ENCODE results near the gene RHOD.

The RHOD gene

DNA sequence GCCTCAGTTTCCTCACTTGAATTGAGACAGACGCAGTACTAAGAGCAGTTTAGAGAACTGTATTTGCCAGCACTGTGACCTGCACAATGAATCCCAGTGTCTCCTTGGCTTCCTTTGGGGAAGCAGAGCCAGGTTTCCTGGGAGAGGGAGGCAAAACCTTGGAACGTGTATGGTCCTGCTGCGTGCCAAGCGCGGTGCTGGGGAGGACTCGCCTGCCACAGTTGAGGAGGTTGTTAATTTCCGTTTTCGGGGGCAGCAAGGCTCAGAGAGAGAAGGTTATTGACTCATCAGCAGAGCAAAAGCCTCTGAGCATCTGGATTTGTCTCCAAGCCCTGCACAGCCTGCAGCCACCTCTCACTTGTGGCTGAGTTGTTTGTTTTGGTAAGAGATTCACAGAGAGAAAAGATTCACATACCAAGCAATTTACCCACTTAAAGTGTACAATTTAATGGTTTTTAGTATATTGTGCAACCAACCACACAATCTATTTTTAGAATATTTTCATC is 22.9 kb upstream of the RHOD start:
- no peaks in the 10 kb centered on the region for H3K4me1 ChIP-seq (ENCODE audit: insufficient read depth, low read length)
- H3K27me3 ChIP-seq (ENCODE audit: control insufficient read depth in 1 of 2, insufficient read depth in 2 of 2, low read length in 2 of 2) = no peaks in the 10 kb centered on the region
- no peak overlapping the region for H3K4me3 ChIP-seq (ENCODE audit: low read depth in 1 of 2, low read length in 2 of 2)
- no peaks in the 10 kb centered on the region for H3K36me3 ChIP-seq (ENCODE audit: insufficient read depth, low read length)
- no peaks in the 10 kb centered on the region for H3K9me3 ChIP-seq (ENCODE audit: low read length)
- no peak overlapping the region for H3K27ac ChIP-seq (ENCODE audit: low read depth, low read length)
- H3K9ac ChIP-seq (ENCODE audit: low read length) = no peak overlapping the region

DNA sequence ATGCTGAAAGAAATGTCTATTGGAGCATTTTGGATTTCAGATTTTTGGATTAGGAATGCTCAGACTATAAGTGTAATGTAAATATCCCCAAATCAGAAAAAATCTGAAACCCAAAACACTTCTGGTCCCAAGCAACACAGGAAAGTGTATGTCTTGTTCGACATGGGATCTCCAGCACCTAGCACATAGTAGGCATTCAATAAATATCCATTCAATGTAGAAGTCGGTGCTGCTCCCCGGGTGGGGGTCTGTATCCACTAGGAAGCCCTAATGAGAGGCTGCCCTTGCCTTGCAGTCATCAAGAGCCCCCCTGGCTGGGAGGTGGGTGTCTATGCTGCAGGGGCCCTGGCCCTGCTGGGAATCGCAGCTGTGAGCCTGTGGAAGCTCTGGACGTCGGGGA is 22.3 kb upstream of the RHOD start:
- Histone ChIP-seq H3K27me3 (ENCODE audit: control insufficient read depth in 1 of 2, insufficient read depth in 2 of 2, low read length in 2 of 2) (no peaks in the 10 kb centered on the region), H3K4me1 (ENCODE audit: insufficient read depth, low read length) (no peaks in the 10 kb centered on the region), H3K9me3 (ENCODE audit: low read length) (no peaks in the 10 kb centered on the region), H3K4me3 (ENCODE audit: low read depth in 1 of 2, low read length in 2 of 2) (no peak overlapping the region), H3K27ac (ENCODE audit: low read depth, low read length) (no peak overlapping the region), H3K36me3 (ENCODE audit: insufficient read depth, low read length) (no peaks in the 10 kb centered on the region), H3K9ac (ENCODE audit: low read length) (no peak overlapping the region)

DNA sequence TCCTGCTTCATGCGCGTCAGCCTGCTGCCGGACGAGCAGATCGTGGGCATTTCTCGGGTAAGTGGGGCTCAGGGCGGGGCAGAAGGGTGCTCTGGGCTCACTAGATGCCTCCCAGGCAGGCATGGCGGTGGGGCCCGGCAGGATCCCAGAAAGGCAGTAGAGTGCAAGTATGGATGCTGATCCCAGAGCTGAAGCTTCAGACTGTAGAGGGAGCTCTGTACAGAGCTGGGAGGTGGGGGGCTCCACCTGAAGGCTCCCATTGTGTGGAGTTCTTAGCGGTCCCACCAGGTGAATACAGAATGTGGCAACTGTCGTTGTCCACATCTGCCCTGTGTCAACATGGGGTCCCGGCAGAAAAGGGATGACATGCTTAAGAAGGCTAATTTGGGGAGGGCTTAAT is 16.5 kb upstream of the RHOD start:
- H3K9ac ChIP-seq (ENCODE audit: low read length) = no peak overlapping the region

DNA sequence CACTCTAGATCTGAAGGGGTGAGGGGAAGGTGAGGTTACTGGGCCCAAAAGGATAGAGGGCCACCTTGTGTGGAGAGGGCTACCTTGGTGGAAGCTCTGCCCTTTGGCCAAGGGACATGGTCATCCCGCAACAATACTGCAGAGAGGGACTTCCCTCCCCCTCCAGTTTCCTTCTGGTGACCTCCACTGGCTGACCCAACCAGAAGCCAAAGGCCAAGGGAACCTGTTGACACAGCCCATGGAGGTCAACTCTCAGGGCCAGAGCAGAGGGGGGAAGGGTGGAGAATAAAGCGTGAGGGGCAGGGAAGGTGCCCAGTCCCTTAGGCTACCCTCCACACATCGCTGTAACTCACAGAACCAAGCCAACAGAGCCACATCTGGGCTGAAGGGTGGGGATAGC is 15.0 kb upstream of the RHOD start:
- Histone ChIP-seq H3K36me3 (ENCODE audit: insufficient read depth, low read length) (no peaks in the 10 kb centered on the region), H3K9me3 (ENCODE audit: low read length) (no peaks in the 10 kb centered on the region), H3K4me1 (ENCODE audit: insufficient read depth, low read length) (no peaks in the 10 kb centered on the region), H3K27ac (ENCODE audit: low read depth, low read length) (no peak overlapping the region), H3K4me3 (ENCODE audit: low read depth in 1 of 2, low read length in 2 of 2) (no peak overlapping the region), H3K9ac (ENCODE audit: low read length) (no peak overlapping the region), H3K27me3 (ENCODE audit: control insufficient read depth in 1 of 2, insufficient read depth in 2 of 2, low read length in 2 of 2) (peaks cover 0 to 5% of the 10 kb centered on the region in 2 donors)

More for the DNA sequence above, 16.5 kb upstream of the RHOD start:
- Histone ChIP-seq H3K4me3 (ENCODE audit: low read depth in 1 of 2, low read length in 2 of 2) (no peak overlapping the region), H3K27ac (ENCODE audit: low read depth, low read length) (no peak overlapping the region), H3K9me3 (ENCODE audit: low read length) (no peaks in the 10 kb centered on the region), H3K27me3 (ENCODE audit: control insufficient read depth in 1 of 2, insufficient read depth in 2 of 2, low read length in 2 of 2) (peaks cover 0 to 5% of the 10 kb centered on the region in 2 donors), H3K36me3 (ENCODE audit: insufficient read depth, low read length) (no peaks in the 10 kb centered on the region), H3K4me1 (ENCODE audit: insufficient read depth, low read length) (no peaks in the 10 kb centered on the region)

DNA sequence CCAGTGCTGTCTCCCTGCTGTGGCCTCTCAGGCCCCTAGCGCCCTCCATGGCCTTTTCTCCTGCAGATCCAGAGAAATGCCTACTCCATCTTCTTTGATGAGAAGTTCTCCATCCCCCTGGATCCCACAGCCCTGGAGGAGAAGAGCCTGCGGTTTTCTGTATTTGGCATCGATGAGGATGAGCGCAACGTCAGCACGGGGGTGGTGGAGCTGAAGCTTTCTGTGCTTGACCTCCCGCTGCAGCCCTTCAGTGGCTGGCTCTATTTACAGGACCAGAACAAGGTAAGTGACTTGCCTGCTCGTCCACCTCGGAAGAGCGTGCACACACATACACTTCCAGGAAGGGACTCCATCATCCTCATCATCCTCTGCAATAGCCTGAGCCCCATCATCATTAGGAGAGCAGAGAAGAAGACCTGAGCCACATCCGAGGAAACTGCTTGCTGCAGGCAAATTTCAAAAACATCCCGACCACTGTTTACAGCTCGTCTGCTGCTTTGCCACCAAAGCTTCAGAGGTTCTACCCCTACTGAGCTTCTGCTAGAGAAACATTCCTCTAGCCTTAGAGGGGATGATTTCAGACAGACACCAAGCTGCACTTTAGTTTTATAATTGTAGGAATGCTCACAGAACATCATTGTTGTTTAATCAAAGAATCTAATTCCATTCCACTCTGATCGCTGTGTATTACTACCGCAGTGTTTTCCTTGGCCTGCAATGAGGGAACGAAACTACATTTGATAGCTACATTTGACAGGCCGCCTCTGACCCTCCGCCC is 12.9 kb upstream of the RHOD start:
- H3K27ac ChIP-seq (ENCODE audit: low read depth, low read length) = no peak overlapping the region
- no peaks in the 10 kb centered on the region for H3K9me3 ChIP-seq (ENCODE audit: low read length)
- H3K27me3 ChIP-seq (ENCODE audit: control insufficient read depth in 1 of 2, insufficient read depth in 2 of 2, low read length in 2 of 2) = peaks cover 0 to 5% of the 10 kb centered on the region in 2 donors
- H3K9ac ChIP-seq (ENCODE audit: low read length) = no peak overlapping the region
- no peaks in the 10 kb centered on the region for H3K36me3 ChIP-seq (ENCODE audit: insufficient read depth, low read length)
- H3K4me1 ChIP-seq (ENCODE audit: insufficient read depth, low read length) = no peaks in the 10 kb centered on the region
- H3K4me3 ChIP-seq (ENCODE audit: low read depth in 1 of 2, low read length in 2 of 2) = no peak overlapping the region

DNA sequence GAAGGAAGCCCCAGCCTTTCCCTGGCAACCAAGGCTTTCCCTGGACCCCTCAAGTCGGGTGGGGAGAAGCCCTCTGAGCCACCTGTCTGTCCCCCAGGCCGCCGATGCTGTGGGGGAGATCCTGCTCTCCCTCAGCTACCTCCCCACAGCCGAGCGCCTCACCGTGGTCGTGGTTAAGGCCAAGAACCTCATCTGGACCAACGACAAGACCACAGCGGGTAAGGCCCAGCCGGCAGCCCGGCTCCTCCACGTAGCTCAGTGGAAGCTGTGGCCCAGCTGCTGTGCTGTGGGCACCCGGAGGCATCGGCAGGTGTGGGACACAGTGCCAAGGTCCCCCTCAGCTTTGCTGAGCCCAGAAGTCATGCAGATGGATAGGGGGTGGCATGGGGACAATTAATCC is 12.2 kb upstream of the RHOD start:
- Histone ChIP-seq H3K27ac (ENCODE audit: low read depth, low read length) (no peak overlapping the region), H3K9ac (ENCODE audit: low read length) (no peak overlapping the region), H3K4me1 (ENCODE audit: insufficient read depth, low read length) (no peaks in the 10 kb centered on the region), H3K36me3 (ENCODE audit: insufficient read depth, low read length) (no peaks in the 10 kb centered on the region), H3K9me3 (ENCODE audit: low read length) (no peaks in the 10 kb centered on the region), H3K4me3 (ENCODE audit: low read depth in 1 of 2, low read length in 2 of 2) (no peak overlapping the region), H3K27me3 (ENCODE audit: control insufficient read depth in 1 of 2, insufficient read depth in 2 of 2, low read length in 2 of 2) (peaks cover 0 to 5% of the 10 kb centered on the region in 2 donors)

DNA sequence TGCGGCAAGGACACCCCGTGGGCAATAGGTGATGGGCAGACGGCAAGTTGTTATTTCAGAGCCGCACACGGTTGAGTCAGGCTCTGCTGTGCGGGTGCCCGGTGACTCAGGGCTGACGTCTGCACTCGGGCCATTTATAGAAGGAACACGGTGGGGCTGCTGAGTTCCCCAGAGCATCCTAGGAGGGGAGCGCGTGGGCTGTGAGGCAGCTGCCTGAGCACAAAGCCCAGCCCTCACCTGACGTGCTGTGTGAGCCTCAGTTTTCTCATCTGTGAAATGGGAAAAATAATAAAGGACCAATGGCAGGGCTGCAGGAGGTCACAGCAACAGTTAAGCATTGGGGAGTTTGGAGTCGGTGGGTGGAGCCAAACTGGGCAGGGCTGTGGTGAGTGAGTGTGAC is 11.3 kb upstream of the RHOD start:
- no peak overlapping the region for H3K4me3 ChIP-seq (ENCODE audit: low read depth in 1 of 2, low read length in 2 of 2)
- H3K9me3 ChIP-seq (ENCODE audit: low read length) = no peaks in the 10 kb centered on the region
- H3K9ac ChIP-seq (ENCODE audit: low read length) = no peak overlapping the region
- no peak overlapping the region for H3K27ac ChIP-seq (ENCODE audit: low read depth, low read length)
- no peaks in the 10 kb centered on the region for H3K36me3 ChIP-seq (ENCODE audit: insufficient read depth, low read length)
- peaks cover 0 to 5% of the 10 kb centered on the region in 2 donors for H3K27me3 ChIP-seq (ENCODE audit: control insufficient read depth in 1 of 2, insufficient read depth in 2 of 2, low read length in 2 of 2)
- H3K4me1 ChIP-seq (ENCODE audit: insufficient read depth, low read length) = no peaks in the 10 kb centered on the region

DNA sequence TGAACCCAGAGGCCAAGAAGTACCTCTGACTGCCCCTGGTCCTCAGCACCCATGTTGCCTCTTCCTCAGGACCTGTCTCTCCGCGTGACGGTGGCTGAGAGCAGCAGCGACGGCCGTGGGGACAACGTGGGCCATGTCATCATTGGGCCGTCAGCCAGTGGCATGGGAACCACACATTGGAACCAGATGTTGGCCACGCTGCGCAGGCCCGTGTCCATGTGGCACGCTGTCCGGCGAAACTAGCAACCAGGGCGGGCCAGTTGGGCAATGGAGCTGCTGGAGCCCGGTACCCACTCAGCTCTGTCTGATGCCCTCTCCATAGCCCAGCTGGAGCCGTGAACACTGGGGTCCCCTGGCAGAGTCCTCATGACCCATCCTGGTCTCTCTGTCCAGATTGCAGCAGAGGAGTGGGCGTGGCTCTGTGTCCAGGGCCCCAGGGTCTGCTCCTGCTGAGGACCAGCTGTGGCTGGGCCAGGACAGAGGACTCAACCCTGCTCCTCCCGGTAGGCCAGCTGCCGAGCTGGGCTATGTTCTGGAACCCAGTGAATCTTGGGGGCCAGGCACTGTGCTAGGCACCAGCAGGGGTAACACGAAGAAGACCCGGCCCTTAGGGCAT is 8.0 kb upstream of the RHOD start:
- Histone ChIP-seq H3K27ac (ENCODE audit: low read depth, low read length) (no peak overlapping the region), H3K9ac (ENCODE audit: low read length) (no peak overlapping the region), H3K27me3 (ENCODE audit: control insufficient read depth in 1 of 2, insufficient read depth in 2 of 2, low read length in 2 of 2) (peaks cover 0 to 13% of the 10 kb centered on the region in 2 donors), H3K4me1 (ENCODE audit: insufficient read depth, low read length) (no peaks in the 10 kb centered on the region), H3K36me3 (ENCODE audit: insufficient read depth, low read length) (no peaks in the 10 kb centered on the region), H3K9me3 (ENCODE audit: low read length) (no peaks in the 10 kb centered on the region), H3K4me3 (ENCODE audit: low read depth in 1 of 2, low read length in 2 of 2) (no peak overlapping the region)

DNA sequence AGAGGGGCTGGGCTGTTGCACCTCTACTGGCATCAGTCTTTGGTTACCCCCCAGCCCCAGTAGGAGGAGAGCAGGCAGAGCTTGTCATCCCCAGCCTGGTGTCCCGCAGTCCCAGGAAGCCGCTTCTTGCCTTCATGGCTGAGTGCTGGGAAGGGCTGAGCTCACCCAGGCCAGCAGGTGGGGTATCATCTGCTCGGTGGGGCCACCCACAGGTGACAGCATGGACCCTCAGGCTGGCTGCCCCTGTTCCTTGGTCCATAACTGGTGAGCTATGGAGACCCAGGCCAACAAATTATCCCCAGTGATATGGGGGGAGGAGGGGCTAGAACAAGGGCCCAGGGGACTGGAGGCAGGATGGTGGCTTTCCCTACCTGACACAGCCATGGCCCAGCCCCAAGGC is 6.5 kb upstream of the RHOD start:
- H3K36me3 ChIP-seq (ENCODE audit: insufficient read depth, low read length) = no peaks in the 10 kb centered on the region
- H3K27ac ChIP-seq (ENCODE audit: low read depth, low read length) = no peak overlapping the region
- H3K27me3 ChIP-seq (ENCODE audit: control insufficient read depth in 1 of 2, insufficient read depth in 2 of 2, low read length in 2 of 2) = peaks cover 0 to 8% of the 10 kb centered on the region in 2 donors
- no peak overlapping the region for H3K4me3 ChIP-seq (ENCODE audit: low read depth in 1 of 2, low read length in 2 of 2)
- H3K9me3 ChIP-seq (ENCODE audit: low read length) = no peaks in the 10 kb centered on the region
- no peak overlapping the region for H3K9ac ChIP-seq (ENCODE audit: low read length)
- H3K4me1 ChIP-seq (ENCODE audit: insufficient read depth, low read length) = no peaks in the 10 kb centered on the region

DNA sequence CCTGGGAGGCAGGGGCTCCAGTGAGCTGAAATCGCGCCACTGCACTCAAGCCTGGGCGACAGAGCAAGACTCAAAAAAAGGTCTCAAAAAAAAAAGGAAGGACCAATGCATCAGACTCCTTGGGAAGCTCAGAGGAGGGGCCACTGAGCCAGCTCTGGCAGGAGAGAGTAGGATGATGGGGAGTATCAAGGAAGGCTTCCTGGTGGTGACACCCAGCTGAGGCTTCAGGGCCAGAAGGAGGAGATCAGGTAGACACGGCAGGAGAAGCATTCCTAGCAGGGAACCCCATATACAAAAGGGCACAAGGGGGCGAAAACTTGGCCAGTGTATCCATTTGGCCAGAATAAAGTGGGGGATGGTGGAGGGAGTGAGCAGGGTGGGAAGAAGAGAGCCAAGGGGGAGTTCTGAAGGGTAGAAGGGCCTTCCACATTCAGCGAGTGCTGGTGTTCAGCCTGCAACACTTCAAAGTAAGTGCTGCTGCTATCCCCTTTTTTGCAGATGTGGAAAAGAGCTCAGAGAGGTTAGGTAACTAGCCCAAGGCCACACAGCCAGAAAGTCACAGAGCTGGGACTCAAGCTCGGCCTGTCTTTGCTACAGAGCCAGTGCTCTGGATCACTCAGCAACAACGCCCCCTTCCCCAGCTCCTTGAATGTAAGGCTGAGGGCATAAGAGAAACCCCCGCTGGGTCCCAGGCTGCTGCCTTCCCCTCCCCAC is 5.3 kb upstream of the RHOD start:
- no peak overlapping the region for H3K27ac ChIP-seq (ENCODE audit: low read depth, low read length)
- no peaks in the 10 kb centered on the region for H3K36me3 ChIP-seq (ENCODE audit: insufficient read depth, low read length)

DNA sequence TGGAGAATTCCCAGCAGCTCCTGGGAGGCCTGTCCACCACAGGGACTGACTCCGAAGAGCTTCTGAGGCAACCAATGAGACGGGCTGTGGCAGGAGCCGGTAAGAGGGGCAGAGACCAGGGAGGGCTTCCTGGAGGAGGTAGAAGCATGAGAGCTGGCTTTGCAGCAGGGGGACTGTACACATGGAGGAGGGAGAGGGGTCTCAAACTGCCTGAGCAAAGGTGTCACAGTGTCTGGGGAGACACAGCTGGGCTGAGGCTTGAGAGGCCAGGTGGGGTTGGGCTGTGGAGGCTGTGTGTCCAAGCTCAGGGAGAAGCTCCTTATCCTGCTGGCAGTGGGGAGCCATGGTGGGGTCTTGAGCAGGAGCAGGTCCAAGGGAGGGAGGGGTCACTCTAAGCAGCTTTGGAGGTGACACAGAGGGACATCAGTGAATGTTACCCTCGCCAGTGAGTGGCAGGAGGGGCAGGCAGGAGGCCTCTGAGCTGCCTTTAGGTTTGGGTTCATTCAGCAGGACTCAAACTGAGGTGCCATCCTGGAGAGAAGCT is 4.6 kb upstream of the RHOD start:
- Histone ChIP-seq H3K9ac (ENCODE audit: low read length) (no peak overlapping the region), H3K9me3 (ENCODE audit: low read length) (no peaks in the 10 kb centered on the region), H3K27me3 (ENCODE audit: control insufficient read depth in 1 of 2, insufficient read depth in 2 of 2, low read length in 2 of 2) (peaks cover 0 to 8% of the 10 kb centered on the region in 2 donors), H3K27ac (ENCODE audit: low read depth, low read length) (no peak overlapping the region), H3K4me1 (ENCODE audit: insufficient read depth, low read length) (peaks cover 8% of the 10 kb centered on the region), H3K4me3 (ENCODE audit: low read depth in 1 of 2, low read length in 2 of 2) (no peak overlapping the region), H3K36me3 (ENCODE audit: insufficient read depth, low read length) (no peaks in the 10 kb centered on the region)

More for the DNA sequence above, 5.3 kb upstream of the RHOD start:
- Histone ChIP-seq H3K9me3 (ENCODE audit: low read length) (no peaks in the 10 kb centered on the region), H3K4me3 (ENCODE audit: low read depth in 1 of 2, low read length in 2 of 2) (no peak overlapping the region), H3K4me1 (ENCODE audit: insufficient read depth, low read length) (peaks cover 7% of the 10 kb centered on the region), H3K9ac (ENCODE audit: low read length) (no peak overlapping the region), H3K27me3 (ENCODE audit: control insufficient read depth in 1 of 2, insufficient read depth in 2 of 2, low read length in 2 of 2) (peaks cover 0 to 8% of the 10 kb centered on the region in 2 donors)
